GM18499 (cell line): ENCODE results near the gene PTBP1.

Experiments
- ATAC-seq: cut with Tn5 transposase; IDR thresholded peaks from one replicate; pipeline ENCODE4 v1.9.1; 2021; ENCODE audit warnings: moderate number of reproducible peaks; ENCODE audit not compliant: insufficient read depth, unreplicated experiment

The PTBP1 gene

DNA sequence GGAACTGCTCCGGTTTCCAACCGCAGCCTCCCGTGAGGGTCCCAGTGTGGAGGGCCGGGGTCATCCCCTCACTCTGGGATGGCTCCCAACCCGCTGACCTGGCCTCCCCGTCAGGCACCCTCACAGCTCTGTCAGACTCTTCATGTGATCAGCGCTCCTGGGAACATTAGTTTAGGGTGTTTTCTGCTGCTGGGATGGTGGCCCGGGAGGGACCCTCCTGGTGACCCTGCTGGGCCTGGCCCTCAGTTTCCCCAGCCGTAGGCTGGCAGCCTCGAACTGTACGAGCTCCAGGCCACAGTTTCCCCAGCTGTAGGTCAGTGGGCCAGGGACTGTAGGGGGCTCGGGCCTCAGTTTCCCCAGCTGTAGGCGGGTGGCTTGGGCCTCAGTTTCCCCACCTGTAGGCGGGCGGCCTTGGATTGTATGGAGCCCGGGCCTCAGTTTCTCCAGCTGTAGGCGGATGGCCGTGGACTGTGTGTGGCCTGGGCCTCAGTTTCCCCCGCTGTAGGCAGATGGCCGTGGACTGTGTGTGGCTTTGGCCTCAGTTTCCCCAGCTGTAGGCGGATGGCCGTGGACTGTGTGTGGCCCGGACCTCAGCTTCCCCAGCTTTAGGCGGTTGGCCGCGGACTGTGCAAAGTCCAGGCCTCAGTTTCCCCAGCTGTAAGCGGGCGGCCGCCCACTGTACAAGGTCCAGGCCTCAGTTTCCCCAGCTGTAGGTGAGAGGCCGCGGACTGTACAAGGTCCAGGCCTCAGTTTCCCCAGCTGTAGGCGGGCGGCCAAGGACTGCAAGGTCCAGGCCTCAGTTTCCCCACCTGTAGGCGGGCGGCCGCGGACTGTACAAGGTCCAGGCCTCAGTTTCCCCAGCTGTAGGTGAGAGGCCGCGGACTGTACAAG, 1.3 kb upstream of the PTBP1 start:
- no peak for ATAC-seq

DNA sequence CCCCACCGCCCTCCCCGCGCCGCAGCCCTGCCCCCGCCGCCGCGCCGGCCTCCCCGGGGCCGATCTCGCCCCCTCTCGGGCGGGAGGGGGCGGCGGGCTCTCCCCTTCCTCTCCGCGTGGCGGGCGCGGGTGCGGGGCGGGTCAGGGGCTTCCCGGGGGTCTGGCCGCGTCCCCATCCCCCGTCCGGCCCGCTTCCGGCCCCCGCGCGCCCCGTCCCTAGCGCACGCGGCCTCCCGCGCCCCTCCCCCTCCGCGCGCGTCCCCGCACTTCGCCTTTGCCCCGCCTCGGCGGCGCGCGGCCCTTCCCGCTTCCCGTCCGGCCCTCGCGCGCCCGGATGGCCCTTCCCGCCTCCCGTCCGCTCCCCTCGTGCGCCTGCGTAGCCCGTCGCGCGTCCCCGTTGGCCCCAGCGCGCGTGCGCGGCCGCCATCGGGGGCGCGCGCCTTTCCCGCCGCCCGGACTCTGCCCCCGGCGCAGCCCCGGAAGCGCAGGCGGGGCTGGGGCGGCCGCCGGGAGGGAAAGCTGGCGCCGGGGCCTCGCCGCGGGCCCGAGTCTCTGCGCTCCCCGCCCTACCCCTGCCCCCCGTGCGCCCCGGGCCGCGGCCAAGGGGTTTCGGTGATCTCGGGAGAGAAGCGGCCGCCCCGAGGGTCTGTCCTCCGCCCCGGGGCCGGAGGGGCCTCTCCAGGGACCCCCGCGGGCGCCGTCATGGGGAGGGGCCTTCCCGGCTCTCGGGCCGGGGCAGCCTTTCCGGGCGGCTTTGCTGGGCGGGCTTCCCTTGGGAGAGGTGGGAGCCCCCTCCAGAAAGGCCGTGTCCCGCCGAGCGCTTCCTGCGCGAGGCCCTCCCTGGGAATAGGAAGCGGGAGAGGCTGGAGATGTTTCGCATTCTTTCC, 519 bp downstream of the PTBP1 start:
- ATAC-seq: no peak

DNA sequence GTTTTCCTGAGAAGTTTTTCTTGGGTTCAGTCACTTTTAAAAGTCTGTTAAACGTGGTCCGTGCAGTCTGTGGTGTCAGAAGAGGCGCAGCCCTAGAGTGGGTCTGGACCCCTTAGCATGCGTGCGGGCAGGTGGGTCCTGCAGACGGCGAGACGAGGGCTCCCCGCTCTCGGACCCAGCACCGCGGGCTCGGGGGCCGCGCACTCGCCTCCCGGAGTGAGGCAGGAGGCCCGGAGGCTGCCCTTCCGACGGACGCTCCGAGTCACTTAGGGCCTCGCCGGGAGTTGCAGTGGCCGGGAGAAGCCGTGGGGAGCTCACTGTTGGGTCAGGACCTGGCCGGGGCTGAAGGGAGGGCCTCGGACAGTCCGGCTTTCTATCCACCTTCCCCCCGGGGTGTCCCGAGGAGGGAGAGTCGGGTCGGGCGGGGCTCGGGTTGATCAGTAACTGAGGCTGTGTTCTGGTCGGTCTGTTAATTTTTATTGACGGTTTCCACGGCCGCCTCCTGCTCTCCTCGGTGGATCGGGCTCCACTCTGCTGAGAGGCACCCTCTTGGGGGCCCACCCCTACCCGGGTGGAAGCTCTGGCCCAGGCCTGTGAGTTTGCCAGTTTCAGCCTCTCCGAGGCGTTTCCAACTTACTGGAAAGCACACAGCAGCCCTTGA, 1.3 kb downstream of the PTBP1 start:
- ATAC-seq: no peak

DNA sequence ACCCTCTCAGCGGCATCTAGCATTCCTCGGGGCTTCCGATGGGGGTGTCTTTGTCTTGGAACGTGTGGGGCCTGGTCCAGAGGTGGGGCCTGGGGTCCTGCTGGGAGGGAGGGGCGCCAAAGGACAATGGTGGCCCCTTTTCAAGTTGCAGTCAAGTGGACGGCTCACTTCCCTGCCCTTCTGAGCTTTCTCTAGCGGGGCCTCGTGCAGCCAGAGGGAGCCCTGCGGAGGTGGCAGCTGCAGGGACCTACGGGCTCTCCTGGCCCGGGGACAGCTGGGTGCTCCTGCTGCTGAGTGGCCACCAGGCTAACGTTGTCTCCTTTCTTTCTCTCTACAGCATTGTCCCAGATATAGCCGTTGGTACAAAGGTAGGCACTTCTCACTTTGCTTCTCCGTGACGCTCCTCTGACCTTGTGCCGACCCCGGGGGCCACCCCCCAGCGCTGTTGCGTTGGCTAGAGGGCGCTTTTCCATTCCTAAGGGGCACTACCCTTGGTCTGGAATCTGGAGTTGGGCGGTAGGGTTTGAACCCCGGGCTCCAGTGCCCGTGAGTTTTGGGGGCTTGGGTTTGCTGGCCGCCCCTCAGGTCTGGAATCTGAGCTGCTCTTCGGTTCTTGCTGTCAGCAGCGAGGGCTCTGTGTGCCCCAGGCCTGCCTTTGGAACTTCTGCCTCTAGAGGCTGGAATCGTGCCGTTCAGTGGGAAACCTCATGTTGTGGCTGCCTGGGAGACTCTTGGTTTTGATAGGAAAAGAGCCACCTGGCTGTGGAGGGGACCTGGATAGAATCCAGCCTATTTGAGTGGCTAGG, 2.0 kb downstream of the PTBP1 start:
- ATAC-seq: no peak

DNA sequence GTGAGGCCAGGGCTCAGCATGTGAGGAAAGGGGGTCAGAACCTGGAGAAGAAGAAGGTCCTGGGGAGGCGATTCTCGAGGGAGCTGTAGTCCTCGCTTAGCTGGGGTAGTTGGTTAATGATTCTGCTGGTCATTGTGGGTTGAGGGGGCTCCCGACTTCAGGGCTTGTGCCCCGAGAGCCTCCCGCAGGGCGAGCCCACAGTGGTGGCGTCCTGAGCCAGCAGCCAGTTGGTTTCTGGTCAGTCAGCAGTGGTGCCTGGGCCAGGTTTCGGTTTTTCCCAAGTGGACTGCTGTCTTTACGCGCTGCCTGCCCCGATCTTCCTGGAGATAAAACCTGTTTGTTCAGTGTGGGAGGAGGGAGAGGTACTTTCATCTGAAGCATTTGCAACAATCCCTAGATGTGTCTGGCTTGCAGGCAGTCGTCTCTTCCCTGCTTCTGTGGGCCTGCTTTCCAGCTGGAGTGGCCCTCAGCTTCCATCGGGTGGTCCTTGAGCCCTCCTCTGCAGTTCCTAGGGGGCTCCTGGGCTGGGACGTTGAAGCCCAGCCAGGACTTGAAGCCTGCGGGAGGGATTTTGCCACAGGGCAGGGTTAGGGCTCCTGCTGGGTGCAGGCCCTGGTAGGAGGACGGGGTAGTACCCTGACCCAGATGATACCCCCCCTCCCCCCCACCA, 3.2 kb downstream of the PTBP1 start:
- ATAC-seq: no peak

DNA sequence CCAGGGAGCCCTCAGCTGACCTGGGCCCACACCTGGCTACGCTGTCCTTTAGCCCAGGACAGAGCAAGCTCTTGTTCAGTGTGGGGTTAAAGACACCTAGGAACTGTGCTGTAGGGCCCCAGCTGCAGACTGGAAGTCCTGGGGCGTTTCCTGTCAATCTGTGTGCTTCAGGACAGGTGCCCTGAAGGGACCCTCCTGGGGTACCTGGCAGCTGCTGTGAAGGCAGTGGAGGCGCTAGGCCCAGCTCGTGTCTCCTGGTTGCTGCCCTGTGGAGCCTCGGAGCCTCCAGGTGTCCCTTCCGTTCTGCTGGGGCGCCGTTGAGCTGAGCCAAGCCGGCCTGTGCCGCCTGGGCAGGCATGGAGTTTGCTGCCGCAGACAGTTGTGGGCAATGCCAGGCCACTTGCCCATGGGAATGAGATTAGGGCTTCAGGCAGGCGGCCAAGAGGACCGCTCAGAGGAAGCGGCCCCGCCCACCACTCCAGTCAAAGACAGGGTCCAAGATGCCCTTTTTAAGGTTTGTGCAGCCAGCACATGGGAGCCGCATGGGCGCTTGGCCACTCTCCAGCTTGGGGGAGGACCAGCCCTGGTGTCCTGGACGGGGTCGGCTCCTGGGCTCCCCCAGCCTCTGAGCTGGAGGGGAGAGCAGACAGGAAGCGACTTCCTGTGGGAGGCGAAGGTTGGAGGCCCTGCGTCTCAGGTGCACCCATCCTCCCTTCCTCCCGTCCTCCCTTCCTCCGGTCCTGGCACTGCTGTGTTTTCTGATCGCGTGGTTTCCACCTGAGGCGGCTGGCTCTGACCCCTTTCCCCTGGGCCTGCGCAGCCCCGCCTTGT, 4.0 kb downstream of the PTBP1 start:
- ATAC-seq: no peak

DNA sequence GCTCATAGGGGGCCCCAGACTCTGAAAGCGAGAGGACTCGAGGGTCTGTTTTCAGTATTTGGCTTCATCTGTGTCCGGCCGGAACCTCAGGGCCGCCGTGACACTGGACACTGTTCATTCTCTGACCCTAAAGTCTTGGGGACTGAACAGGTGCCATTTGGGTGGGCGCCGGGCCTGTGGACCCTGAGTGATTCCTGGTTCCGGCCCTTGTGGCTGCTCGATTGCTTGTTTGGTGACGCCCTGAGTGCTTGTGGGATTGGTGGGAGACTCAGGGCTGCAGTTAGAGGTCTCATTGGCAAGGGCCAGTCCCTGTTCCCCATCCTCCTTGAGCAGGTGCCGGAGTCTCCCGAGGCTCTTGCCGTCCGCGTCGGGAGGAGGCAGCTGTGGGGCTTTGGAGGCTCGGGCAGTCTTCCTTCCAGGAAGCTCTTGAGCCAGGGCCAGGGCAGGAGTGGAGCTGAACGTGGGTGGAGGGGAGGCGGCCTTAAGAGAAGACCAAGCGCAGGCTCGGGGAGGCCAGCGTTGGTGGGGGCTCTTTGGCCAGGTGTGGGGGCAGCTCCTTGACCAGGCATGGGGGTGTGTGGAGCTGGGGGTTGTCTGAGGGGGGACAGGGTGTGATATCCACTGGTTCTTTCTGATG, 4.7 kb downstream of the PTBP1 start:
- ATAC-seq: no peak

DNA sequence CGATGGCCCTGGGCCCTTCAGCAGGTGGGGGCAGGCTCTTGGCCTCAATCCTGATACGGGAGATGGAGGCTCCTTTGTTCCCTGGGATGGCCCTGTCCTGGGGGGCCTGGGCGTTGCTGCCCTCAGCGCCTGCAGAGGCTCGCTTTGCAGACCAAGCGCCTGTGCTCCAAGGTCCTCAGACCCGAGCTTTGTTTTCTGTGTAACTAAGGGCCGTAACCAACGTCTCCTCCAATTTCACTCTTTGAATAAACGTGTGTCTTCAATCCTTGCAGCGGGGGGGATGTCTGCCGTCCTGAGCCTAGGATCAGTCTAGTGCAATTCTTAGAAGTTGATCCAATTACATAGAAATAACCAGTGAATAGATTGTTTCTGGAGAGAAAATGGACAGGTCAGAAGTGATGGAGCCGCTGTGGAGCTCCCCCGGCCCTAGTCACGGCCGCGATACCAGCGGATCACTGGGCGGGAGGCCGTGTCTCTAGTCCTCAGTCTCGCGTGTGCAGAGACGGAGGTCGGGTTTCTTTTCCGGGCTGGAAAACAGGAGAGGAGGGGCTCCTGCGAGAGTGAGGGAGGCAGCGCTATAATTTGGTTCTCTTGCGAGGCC, 5.3 kb downstream of the PTBP1 start:
- ATAC-seq: no peak

DNA sequence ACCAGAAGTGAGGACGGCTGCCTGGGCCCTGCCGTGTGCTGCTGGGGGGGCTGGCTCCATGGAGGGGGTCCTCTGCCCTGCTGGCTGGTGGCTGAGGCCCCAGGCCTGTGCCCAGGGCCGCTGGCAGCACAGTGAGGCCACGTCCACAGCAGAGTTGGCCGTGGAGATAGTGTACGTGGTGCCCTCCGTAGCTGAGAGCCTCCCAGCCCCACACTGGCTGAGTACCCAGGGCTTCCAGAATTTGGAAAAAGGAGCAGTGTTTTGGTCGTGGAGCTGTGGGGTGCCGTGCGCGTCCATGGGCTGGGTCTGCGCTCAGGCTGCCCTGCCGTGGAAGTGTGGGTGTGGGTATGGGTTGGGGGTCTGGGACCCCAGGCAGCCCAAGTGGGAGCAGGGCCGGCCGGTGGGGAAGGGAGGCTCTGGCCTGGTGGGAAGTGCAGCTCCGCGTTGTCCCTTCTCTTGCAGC, 5.9 kb downstream of the PTBP1 start:
- no peak for ATAC-seq

DNA sequence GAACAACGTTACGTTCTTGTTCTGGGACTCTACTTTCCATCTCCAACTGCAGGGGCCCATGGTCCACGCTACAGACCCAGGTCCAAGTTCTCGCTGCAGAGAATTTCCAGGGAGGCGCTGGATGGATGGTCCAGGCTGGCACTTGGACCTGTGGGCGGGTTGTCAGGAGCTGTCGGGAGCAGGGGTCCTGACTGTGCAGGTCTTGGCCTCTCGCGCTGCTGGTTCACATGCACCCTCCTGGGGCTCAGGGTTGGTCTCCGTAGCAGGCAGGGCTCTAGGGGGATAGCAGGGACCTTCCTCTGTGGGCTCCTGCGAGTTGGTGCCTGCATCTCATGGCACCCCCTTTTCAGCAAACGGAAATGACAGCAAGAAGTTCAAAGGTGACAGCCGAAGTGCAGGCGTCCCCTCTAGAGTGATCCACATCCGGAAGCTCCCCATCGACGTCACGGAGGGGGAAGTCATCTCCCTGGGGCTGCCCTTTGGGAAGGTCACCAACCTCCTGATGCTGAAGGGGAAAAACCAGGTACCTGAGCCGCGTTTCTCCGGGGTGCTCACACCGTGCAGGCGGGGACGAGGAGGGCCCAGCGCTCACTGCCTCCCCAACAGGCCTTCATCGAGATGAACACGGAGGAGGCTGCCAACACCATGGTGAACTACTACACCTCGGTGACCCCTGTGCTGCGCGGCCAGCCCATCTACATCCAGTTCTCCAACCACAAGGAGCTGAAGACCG, 6.6 kb downstream of the PTBP1 start:
- no peak for ATAC-seq

DNA sequence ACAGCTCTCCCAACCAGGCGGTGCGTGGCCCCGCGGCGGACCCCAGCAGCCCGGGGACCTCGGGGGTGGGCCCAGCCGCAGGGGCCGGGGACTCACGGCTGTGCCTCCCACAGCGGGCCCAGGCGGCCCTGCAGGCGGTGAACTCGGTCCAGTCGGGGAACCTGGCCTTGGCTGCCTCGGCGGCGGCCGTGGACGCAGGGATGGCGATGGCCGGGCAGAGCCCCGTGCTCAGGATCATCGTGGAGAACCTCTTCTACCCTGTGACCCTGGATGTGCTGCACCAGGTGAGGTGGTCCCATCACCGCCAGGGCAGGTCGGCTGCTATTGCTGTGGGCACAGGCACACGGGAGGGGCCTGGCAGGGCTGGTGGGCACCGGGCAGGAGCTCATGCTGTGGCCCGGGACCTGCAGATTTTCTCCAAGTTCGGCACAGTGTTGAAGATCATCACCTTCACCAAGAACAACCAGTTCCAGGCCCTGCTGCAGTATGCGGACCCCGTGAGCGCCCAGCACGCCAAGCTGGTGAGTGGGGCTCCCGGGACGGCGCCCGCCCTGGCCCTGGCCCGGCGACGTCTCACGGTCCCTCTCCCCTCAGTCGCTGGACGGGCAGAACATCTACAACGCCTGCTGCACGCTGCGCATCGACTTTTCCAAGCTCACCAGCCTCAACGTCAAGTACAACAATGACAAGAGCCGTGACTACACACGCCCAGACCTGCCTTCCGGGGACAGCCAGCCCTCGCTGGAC, 7.3 kb downstream of the PTBP1 start:
- ATAC-seq: no peak

DNA sequence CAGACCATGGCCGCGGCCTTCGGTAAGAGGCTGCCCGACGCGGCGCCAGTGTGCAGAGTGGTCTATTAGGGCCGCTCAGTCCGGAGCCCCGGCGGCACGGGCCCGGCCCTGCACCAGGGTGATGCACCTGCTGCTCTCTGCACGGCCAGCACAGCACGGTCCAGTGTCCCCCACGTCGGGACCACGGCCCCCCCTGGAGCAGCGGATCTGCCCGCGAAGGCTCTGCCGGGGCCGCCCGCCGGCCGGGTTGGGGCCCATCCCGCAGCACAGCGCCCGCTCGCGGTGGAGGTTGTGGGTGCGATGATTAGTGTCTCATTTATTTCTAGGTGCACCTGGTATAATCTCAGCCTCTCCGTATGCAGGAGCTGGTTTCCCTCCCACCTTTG, 7.9 kb downstream of the PTBP1 start:
- no peak for ATAC-seq

DNA sequence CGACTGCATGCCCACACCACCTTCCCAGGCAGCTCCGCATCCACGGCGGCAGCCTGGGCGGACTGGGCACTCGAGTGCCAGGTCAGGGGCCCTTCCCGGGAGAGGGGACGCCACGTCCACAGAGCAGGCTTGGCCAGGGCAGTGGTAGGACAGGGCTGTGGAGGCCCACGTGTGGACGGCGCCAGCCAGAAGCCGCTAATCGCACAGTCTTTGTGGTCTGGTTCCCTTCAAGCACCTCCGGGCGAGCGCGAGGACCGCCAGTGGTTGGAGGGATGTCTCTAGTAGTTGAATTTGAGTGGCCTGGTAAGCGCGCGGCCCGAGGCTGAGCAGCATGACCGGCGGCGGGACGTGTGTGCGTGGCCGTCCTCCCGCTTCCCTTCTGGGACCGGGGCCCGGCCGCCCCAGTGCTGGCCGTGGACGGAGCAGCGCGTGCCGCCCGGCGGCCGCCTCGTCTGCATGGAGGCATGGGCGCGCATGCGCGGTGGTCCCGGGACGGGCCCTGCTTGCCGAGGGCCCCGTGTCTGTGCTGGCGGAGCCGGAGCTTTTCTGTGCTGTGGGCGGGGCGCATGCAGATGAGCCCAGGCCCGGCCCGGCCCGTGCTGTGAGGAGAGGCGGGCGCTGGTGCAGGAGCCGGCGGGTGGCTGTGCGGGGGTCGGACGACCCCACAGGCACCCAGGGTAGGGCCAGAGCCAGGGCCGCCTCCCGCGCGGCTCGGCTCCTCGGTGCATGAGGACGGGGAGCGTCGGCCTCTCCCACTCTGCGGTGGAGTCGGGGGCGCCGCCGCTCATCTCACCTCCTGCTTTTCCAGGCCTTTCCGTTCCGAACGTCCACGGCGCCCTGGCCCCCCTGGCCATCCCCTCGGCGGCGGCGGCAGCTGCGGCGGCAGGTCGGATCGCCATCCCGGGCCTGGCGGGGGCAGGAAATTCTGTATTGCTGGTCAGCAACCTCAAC, 8.6 kb downstream of the PTBP1 start:
- ATAC-seq: no peak

DNA sequence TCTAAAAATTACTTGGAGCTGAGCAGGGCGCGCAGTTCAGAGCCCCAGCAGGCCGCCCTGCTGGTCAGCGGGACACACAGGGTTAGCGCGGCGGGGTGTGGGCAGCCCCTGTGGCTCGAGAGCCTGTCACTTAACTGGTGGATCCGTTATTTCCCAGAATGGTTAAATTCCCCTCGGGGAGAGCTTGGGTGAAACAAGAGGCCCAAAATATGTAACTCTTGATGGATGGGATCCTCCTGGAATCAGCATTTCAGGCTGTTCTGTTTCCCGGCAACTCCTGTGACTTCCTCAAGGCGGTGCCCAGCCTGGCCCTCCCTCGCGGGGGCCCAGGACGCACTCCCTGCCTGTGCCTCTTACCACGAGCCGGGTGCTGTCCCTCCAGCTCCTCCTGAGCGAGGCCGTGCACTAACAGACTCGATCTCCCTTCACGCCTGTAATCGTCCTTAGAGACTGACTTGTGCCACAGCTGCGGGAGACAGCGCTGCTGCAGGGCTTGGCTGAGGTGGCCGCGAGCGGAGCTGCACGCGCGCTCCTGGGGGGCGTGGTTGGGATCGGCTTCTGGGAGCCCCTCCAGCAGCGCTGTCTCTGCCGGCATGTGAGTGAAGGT, 9.7 kb downstream of the PTBP1 start:
- ATAC-seq: no peak
